Hepatic stellate cell (primary cell): ENCODE data around the gene ADAMTSL2.

Experiments
- DNase-seq: peaks from one replicate; pipeline ENCODE4 v3.0.0; 2011; ENCODE audit warnings: low spot score

The ADAMTSL2 gene

GRCh38 chr9:133535306-133535877, 888 bp downstream of the ADAMTSL2 start:
- no peak for DNase-seq

GRCh38 chr9:133536080-133536479, 1.6 kb downstream of the ADAMTSL2 start:
- no peak for DNase-seq

GRCh38 chr9:133536536-133536935, 2.0 kb downstream of the ADAMTSL2 start:
- DNase-seq, result no peak

- no peak for DNase-seq
Observed at GRCh38 chr9:133537257-133537656, 2.8 kb downstream of the ADAMTSL2 start.

- no peak for DNase-seq
Observed at GRCh38 chr9:133538176-133538575, 3.7 kb downstream of the ADAMTSL2 start.

- DNase-seq, result peak; percentile 68
Observed at GRCh38 chr9:133538851-133539833, 4.6 kb downstream of the ADAMTSL2 start.

DNA sequence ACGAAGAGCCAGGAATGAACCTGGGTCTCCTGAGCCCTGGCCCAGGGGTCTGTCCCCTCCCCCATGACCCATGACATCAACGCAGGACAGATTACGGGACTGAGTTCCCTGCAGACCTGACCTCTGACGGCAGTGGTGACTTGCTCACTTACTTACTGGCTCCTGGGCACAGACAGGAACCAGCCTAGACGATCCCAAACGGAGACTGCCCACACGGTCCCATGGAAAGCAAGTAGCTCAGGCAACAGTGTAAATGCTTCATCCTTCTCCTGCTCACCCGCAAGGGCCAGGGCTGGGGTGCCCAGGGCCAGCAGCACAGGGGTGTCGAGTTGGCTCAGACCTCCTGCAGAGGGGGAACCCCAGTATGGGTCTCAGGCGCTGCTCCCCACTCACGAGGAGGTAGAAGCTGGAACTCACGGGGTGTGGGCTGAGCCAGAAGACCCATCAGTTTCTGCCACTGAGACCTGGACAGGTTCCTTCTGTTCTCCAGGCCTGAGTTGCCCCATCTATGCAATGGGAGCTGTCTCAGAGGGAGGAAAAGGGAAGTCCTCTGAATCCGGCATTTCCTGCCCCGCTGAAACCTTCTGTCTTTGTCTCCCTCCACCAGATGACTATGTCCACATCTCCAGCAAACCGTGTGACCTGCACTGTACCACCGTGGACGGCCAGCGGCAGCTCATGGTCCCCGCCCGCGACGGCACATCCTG, 5.6 kb downstream of the ADAMTSL2 start:
- no peak for DNase-seq

GRCh38 chr9:133540698-133541025, 6.2 kb downstream of the ADAMTSL2 start:
- DNase-seq, result no peak

GRCh38 chr9:133542002-133542401, 7.5 kb downstream of the ADAMTSL2 start:
- DNase-seq, result no peak

DNA sequence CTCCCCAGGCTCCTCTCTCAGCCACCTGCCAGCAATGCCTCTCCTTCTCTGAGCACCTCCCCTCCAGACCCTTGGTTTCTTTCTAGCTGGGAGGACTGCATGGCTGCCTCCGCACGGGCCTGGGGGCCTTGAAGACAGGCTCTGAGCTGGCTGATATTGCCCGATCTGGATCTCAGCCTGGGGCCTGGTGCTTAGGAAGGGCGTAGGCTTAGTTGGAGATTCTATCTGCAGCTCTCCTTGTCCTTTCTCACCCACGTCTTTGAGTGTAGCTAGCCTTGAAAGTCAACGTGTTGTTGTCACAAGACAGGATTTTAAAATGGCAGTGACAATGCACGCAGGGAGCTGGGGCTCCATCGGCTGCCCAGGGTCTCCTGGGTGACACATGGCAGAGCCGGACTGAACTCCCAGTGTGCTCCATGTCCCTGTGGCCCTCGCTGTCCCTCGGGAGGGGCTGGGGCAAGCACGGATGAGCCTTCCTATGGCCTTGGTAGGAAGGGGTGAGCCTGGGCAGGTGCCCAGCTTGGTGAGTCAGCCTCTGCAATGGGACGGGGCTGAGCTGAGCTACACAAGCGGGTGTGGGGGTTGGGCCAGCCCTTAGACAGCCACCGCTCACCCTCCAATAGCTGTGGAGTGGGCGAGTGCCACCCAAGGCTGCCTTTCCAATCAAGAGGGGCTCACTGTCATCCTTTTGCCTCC, 9.4 kb downstream of the ADAMTSL2 start:
- DNase-seq, result no peak

DNA sequence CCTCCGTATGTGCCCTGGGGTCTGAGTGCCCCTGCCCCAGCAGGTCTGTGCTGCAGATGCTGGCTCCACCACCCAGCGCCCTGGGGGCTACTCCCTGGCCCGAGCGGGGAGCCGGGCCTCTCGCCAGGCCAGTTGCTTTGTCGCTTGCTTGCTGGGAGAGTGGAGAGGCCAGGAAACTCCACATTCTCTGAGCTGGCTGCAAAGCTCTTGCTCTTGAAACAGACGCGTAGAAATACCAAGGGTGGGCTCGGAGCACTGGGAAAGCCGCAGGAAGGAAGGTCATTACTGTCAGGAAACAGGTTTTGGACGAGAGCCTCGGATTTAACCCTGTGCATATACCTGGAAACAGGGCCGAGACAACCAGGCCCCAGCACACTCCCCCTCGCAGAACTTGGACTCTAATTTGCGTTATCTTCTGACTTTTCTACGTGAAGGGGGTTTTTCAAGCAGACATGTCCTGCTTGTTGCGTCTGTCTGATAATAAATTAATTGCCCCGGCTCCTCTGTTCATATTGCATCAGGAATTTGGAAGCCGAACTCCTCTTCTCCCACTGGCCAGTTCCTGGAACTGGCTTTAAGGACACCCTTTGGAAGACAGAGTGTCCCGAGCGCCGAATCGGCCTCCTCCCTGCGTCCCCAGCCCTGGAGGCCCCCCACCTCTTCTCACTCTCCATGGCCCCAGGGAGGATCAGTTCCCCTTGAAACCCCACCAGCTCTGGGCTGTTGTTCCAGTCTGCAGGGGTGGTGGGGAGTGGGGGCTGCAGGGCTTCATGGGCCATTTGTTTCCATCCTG, 11.2 kb downstream of the ADAMTSL2 start:
- DNase-seq, result no peak

DNA sequence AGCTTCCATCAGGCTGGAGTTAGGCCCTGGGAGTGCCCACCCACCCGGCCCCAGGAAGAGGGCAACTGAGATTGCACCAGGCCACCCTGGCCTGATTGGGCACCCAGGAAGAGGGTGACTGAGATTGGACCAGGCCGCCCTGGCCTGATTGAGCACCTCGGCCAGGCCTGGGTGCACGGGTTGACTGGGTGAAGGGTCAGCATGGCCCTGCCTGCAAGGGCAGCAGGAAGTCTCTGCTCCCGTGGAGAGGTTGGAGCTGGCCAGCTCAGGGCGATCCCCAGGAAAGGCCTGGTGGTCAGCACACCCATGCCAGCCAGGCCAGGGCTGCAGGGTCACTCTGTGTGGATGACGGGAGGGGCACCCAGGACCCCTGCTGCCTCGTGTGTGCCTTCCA, 11.8 kb downstream of the ADAMTSL2 start:
- DNase-seq, result no peak

GRCh38 chr9:133547116-133547515, 12.6 kb downstream of the ADAMTSL2 start:
- DNase-seq, result no peak

GRCh38 chr9:133551446-133551845, 16.9 kb downstream of the ADAMTSL2 start:
- no peak for DNase-seq

DNA sequence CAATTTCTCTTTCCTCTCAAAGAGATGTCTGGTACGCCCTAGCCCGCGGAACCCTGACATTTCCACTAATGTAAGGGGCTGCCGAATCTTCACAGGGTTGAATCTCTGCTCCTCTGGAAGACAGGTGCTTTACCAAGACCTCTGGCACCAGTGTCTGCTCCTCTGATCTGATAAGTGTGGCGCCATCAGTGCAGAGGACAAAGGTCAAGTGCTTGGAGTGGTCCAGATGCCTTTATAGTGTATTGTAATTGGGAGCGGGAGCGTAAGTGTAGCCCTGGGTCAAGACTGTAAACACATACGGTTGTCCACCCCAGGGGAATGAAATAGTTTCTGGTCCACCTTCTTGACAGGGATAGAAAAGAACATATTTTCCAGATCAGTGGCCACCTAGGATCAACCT, 17.7 kb downstream of the ADAMTSL2 start:
- DNase-seq, result no peak

- no peak for DNase-seq
Observed at GRCh38 chr9:133553123-133553522, 18.6 kb downstream of the ADAMTSL2 start.

GRCh38 chr9:133553973-133554713, 19.6 kb downstream of the ADAMTSL2 start:
- DNase-seq, result no peak

DNA sequence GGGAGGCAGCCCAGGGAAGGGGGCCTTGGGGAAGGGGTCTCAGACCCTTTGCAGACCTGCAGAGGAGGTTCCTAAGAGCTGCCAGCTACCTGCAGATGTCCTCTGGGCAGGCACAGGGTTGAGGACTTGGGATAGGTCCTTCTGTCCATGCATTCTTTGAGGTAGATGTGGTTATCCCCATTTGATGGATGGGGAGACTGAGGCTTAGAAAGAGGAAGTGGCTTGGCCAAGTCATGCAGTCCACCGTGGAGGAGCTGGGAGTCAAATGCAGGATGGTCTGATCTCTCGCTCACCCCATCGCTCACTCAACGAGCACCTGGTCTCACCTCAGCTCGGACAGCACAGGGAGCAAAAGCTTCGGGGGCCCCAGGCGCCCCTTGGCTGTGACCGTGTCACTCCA, 20.2 kb downstream of the ADAMTSL2 start:
- DNase-seq, result no peak

DNA sequence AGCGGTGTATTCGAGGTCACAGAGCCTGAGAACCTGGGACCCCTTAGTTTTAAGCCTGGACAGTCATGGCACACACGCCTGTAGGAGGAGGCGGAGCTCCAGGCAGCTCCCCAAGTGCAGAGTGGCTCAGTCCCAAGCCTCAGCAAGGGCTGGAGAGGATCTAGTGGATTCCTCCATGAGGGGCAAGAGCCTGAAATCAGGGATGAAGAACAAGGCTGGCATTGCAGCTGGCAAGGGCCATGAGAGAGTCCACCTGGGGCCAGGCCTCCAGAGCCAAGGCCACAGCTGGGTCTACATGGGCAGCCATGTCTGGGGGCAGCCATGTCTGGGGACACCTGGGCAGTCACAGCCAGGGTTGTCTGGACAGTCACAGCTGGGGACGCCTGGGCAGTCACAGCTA, 21.9 kb downstream of the ADAMTSL2 start:
- no peak for DNase-seq

DNA sequence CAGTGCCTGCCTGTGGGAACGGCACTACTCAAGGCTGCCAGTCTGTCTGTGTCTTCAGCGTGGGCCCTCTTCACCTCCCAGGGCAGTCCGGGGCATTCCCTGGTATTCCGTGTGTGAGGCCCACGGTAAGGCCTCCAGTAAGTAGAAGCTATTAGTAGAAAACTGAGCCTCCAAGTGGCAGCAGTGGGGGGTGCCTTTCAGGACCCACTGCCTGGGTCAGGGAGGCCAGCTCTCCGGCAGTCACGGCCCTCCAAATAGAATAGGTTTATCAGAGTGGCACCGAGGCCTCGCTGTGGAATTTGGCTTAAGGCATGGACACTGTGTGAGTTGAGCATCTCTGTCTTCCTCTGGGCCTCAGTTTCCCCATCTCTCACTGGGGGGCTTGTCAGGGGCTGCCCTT, 23.1 kb downstream of the ADAMTSL2 start:
- no peak for DNase-seq
